ENCODE measurements around the gene CYP17A1.

Gene CYP17A1

GRCh38 chr10:102813734-102814452 lies 23.3 kb downstream of the CYP17A1 start:
- no peak for DNase-seq (ENCODE audit: low spot score)
- in situ Hi-C loops (cut with MboI; ENCODE audit: low sequenced_read_pairs, unreplicated experiment): no loop called here
- TF ChIP-seq, protein P1, sequence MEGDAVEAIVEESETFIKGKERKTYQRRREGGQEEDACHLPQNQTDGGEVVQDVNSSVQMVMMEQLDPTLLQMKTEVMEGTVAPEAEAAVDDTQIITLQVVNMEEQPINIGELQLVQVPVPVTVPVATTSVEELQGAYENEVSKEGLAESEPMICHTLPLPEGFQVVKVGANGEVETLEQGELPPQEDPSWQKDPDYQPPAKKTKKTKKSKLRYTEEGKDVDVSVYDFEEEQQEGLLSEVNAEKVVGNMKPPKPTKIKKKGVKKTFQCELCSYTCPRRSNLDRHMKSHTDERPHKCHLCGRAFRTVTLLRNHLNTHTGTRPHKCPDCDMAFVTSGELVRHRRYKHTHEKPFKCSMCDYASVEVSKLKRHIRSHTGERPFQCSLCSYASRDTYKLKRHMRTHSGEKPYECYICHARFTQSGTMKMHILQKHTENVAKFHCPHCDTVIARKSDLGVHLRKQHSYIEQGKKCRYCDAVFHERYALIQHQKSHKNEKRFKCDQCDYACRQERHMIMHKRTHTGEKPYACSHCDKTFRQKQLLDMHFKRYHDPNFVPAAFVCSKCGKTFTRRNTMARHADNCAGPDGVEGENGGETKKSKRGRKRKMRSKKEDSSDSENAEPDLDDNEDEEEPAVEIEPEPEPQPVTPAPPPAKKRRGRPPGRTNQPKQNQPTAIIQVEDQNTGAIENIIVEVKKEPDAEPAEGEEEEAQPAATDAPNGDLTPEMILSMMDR (IDR thresholded peaks at IDR 0.05; ENCODE audit: borderline replicate concordance, control extremely low read depth, extremely low read depth, insufficient read depth, missing control alignments): no peak

DNA sequence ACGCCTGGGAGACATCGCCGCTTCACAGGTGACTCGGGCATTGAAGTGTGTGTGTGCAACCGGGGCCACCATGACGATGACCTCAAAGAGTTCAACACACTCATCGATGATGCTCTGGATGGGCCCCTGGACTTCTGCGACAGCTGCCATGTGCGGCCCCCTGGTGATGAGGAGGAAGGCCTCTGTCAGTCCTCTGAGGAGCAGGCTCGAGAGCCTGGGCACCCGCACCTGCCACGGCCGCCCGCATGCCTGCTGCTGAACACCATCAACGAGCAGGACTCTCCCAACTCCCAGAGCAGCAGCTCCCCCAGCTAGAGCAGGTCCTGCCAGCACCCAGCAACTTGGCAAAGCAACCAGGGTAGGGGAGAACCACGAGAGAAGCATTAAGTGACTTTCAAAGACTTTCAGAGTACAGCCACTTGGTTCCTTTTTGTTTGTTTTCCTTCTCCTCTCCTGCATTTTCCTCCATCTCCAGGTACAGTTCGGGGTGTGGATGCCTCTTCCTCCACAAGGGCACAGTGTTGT lies 24.1 kb downstream of the CYP17A1 start:
- in situ Hi-C loops (cut with MboI; ENCODE audit: low sequenced_read_pairs, unreplicated experiment): no loop called here
- TF ChIP-seq, protein P1 (IDR thresholded peaks at IDR 0.05; ENCODE audit: borderline replicate concordance, control extremely low read depth, extremely low read depth, insufficient read depth, missing control alignments): no peak
- DNase-seq (ENCODE audit: low spot score): no peak

DNA sequence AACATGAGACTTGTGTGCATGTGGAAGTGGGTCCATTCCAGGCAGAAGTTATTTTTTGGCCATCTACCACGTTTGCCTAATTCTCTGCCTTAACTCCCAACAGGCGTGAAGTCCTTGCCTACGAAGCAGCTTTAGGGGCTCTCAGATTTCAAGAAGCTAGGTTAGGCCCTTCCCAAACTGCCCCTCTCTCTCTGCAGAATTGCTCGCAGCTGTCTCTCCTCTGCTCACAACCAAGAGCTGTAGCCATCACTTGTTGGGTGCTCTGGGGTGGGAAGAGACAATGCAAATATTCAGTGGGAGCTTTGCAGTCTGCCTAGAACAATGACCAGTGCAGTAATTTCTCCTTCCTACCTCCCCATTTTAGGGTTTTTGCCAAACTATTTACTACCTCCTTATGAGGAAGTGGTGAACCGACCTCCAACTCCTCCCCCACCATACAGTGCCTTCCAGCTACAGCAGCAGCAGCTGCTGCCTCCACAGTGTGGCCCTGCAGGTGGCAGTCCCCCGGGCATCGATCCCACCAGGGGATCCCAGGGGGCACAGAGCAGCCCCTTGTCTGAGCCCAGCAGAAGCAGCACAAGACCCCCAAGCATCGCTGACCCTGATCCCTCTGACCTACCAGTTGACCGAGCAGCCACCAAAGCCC lies 24.9 kb downstream of the CYP17A1 start:
- TF ChIP-seq, protein P1 (IDR thresholded peaks at IDR 0.05; ENCODE audit: borderline replicate concordance, control extremely low read depth, extremely low read depth, insufficient read depth, missing control alignments): no peak
- no peak for DNase-seq (ENCODE audit: low spot score)
- in situ Hi-C loops (cut with MboI; ENCODE audit: low sequenced_read_pairs, unreplicated experiment): no loop called here

DNA sequence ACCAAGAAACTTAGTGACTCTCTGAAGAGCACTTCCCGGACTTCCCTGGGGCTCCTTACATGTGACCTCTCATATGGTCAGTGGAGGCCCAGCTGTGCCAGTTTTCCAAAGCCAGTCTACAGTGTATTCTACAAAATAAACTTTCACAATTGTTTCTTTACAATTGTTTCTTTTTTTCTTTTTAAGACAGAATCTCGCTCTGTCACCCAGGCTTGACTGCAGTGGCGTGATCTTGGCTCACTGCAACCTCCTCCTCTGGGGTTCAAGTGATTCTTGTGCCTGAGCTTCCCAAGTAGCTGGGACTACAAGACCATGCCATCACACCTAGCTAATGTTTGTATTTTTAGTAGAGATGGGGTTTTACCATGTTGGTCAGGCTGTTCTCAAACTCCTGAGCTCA lies 25.9 kb downstream of the CYP17A1 start:
- no peak for DNase-seq (ENCODE audit: low spot score)
- TF ChIP-seq, protein P1 (IDR thresholded peaks at IDR 0.05; ENCODE audit: borderline replicate concordance, control extremely low read depth, extremely low read depth, insufficient read depth, missing control alignments): no peak
- in situ Hi-C loops (cut with MboI; ENCODE audit: low sequenced_read_pairs, unreplicated experiment): no loop called here

DNA sequence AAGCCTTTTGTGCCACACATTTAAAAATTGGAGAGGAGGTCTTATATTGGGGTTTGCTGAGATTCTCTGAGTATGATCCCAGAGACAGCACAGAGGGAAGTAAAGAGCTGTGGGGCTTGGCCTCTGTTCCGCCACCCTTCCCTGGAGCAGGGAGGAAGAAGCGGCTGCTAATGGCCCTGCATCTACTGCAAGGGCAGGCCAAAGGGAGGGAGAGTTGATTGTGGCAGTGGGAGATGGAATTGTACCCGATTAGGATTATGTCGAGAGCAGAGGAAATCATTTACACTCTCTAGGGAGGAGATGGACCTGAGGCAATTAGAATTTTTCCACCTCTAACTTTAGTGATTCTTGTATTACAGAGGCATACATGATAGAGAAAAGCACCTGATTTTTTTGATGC lies 28.8 kb downstream of the CYP17A1 start:
- DNase-seq (ENCODE audit: low spot score): no peak
- in situ Hi-C loops (cut with MboI; ENCODE audit: low sequenced_read_pairs, unreplicated experiment): no loop called here
- TF ChIP-seq, protein P1 (IDR thresholded peaks at IDR 0.05; ENCODE audit: borderline replicate concordance, control extremely low read depth, extremely low read depth, insufficient read depth, missing control alignments): no peak

DNA sequence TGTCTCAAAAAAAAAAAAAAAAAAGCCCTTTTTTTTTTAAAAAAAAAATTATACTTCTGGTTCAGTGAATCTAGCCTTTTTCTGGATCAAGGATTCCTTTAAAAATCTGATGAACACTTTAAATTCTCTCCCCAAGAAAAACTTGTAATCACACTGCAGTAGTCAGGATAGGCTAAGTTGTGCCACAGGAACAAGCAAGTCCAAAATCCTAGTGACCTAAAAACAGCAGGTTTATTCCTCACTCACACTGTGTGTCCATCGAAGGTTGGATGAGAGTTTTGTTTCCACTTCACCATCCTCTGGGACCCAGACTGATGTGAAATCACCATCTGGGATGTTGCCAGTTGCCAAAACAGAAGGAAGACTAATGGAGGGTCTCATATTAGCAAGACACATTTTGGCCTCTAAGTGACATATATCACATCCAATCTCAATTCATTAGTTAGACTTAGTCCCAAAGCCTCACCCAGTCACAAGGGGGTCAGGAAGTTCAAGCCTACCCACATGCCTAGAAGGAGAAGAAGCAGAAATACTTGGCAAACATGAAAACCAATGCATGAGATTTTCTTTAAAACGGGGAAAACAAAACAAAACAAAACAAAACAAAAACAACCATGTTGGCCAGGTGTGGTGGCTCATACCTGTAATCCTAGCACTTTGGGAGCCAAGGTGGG lies 32.7 kb downstream of the CYP17A1 start:
- in situ Hi-C loops (cut with MboI; ENCODE audit: low sequenced_read_pairs, unreplicated experiment): no loop called here
- TF ChIP-seq, protein P1 (IDR thresholded peaks at IDR 0.05; ENCODE audit: borderline replicate concordance, control extremely low read depth, extremely low read depth, insufficient read depth, missing control alignments): no peak
- no peak for DNase-seq (ENCODE audit: low spot score)

Data from GM13976 (cell line).